Heart left ventricle (tissue), 16 donors: Measurements from ENCODE around the gene KIF18A. TPM values are rescaled to one million over a fixed set of nuclear protein-coding genes. Genes with fewer than 3 reads are reported as not detected.

Experiments
- ATAC-seq, 4 donors: fragments of 200-7000 bp; cut with Tn5 transposase; one replicate each; pipeline ENCODE4 v1.9.1; 2020 to 2022; ENCODE audit warnings: moderate library complexity in 4 of 4, mild to moderate bottlenecking in 3 of 4, moderate number of reproducible peaks in 1 of 4
- DNase-seq, 5 donors: peaks; one replicate each; pipeline ENCODE4 v3.0.0-alpha.2; 2020
- H3K27ac ChIP-seq, 12 donors: fragments of 200-600 bp; sonication (generic) in 4 of 12; one replicate each; pipeline versions ENCODE4 v1.5.0 to v1.8.0; 2016 to 2022; ENCODE audit warnings: mild to moderate bottlenecking in 2 of 12
- H3K27me3 ChIP-seq, 9 donors: fragments of 200-600 bp; sonication (generic) in 2 of 9; one replicate each; pipeline versions ENCODE4 v1.5.1 to v1.8.0; 2016 to 2022; ENCODE audit warnings: mild to moderate bottlenecking in 3 of 9
- H3K36me3 ChIP-seq, 9 donors: fragments of 200-600 bp; sonication (generic) in 2 of 9; one replicate each; pipeline versions ENCODE4 v1.5.0 to v1.8.0; 2018 to 2022; ENCODE audit warnings: mild to moderate bottlenecking in 2 of 9
- H3K4me1 ChIP-seq, 12 donors: fragments of 200-600 bp; sonication (generic) in 4 of 12; one replicate each; pipeline versions ENCODE4 v1.5.0 to v1.8.0; 2016 to 2022; ENCODE audit warnings: mild to moderate bottlenecking in 3 of 12
- H3K4me3 ChIP-seq, 12 donors: fragments of 200-600 bp; sonication (generic) in 4 of 12; one replicate each; pipeline versions ENCODE4 v1.5.0 to v1.8.0; 2017 to 2022; ENCODE audit warnings: mild to moderate bottlenecking in 9 of 12, moderate library complexity in 4 of 12
- H3K9me3 ChIP-seq, 12 donors: fragments of 200-600 bp; sonication (generic) in 4 of 12; one replicate each; pipeline versions ENCODE4 v1.5.0 to v1.8.0; 2016 to 2022; ENCODE audit warnings: mild to moderate bottlenecking in 1 of 12
- CTCF ChIP-seq, 12 donors: fragments of 200-600 bp; sonication (generic) in 4 of 12; IDR thresholded peaks; one replicate each; pipeline versions ENCODE4 v1.5.0 to v1.8.0; 2018 to 2022; ENCODE audit warnings: antibody characterized with exemption in 12 of 12, mild to moderate bottlenecking in 5 of 12
- POLR2A ChIP-seq, 2 donors: fragments of 450-650 bp; IDR thresholded peaks; one replicate each; pipeline ENCODE4 v1.6.1; 2017; ENCODE audit warnings: antibody characterized with exemption in 2 of 2, mild to moderate bottlenecking in 2 of 2, moderate library complexity in 2 of 2
- WGBS, 4 donors: extraction: QIAGEN DNeasy Blood & Tissue Kit in 2 of 4; methylation state at CpG; one replicate each; pipeline versions ENCODE4 v1.1.5 to v1.1.7; 2013 to 2018; 5-methylcytosine and 5-hydroxymethylcytosine counted together
- intact Hi-C, 10 donors: fragments of 100-400 bp; cut with DNase I; formaldehyde crosslinking; loops; one replicate each; pipeline versions ENCODE4 v1.11.1 to v1.14.2; 2022
- polyA plus RNA-seq, 2 donors: library from polyadenylated mRNA; stranded (reverse); fragments of 200-250 nt; gene quantifications; one replicate each; pipeline ENCODE4 v1.2.3, GENCODE V29; 2013
- total RNA-seq, 9 donors: library from RNA; depleted of rRNA in 2 of 9; stranded (reverse); fragments of >200 nt in 2 of 9; fragmentation: NEBNext Ultra II Directional in 3 of 9; extraction: Animal tissue kit (Norgen Biotek cat#: 25700) in 3 of 9; gene quantifications; one replicate each; pipeline versions ENCODE4 v1.1.0 to v1.2.4, GENCODE V29; 2016 to 2023
- donor health status: ischemic (EF 13 %, LVEDD 7.1; RV severe dilation, severe dysfunction).
- donor health status: healthy with polysubstance abuse.
- donor health status: DM: no; HTN: yes; CAD: no.
- donor health status: DM: no; HTN: no; CAD: no.
- donor health status: ischemic (EF 25% LVEDD 6.9; RV normal size, moderate dysfunction).
- donor health status: ischemic (EF 25% LVEDD 5.7; RV mildly dilated, moderate dysfunction).
- donor health status: healthy.
- donor health status: DM: yes; HTN: yes; CAD: no.
- donor health status: ischemic (EF 35%, LVEDD 5.7; RV mildly dilated, moderate dysfunction).
- donor health status: nonischemic (EF 11% LVEDD 7.7; RV severe dilation, severe dysfunction).
- donor health status: DM: yes; HTN: yes; CAD: no.
- donor health status: PGD.
- donor health status: ischemic (EF 29% LVEDD 5.4; RV normal size, mild dysfunction).
- donor health status: nonischemic (EF 23%, LVEDD 6.1; RV moderate dilation, normal function).

Gene KIF18A
- total and polyA plus RNA-seq, 11 donors = 0.10 to 1.7 (median 0.27) TPM; not detected in 4

GRCh38 chr11:28114731-28115130 lies 6.8 kb upstream of the KIF18A start:
- Histone ChIP-seq H3K9me3 (no peaks in the 10 kb centered on the region), H3K36me3 (peaks cover 0 to 48% (median 16%) of the 10 kb centered on the region in 9 donors), H3K4me3 (no peak overlapping the region), H3K27ac (no peak overlapping the region), H3K27me3 (no peaks in the 10 kb centered on the region), H3K4me1 (peaks cover 0 to 24% (median 14%) of the 10 kb centered on the region in 12 donors)
- ATAC-seq = no peak
- TF ChIP-seq POLR2A (IDR thresholded peaks at IDR 0.05) (no peak), CTCF (IDR thresholded peaks at IDR 0.05) (no peak)
- no peak for DNase-seq
- WGBS, 4 donors = 89 to 100% (median 94%) methylated on average over 1 of the region's 1 CpG
- intact Hi-C loops = loop anchor here in 2 of 10 donors (10.0 kb wide), 2 partner anchors 410 to 610 kb away; partner anchors contain the start of genes BDNF (in 1 of the 2) and LIN7C (in 1 of the 2)

DNA sequence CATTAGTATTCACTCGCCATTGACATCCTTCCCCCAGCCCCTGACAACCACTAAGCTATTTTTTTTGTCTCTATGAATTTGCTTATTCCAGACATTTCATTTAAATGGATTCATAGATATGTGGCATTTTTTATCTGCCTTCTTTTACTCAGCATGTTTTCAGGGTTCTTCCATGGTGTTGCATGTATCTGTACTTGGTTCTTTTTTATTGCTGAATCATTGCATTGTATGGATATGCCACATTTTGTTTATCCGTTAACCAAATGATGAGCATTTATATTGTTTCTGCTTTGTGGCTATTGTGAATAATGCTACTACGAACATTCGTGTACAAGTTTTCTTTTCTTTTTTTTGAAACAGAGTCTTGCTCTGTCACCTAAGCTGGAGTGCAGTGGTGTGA lies 6.2 kb upstream of the KIF18A start:
- H3K4me1 ChIP-seq = peaks cover 0 to 31% (median 20%) of the 10 kb centered on the region in 12 donors
- peaks cover 0 to 48% (median 16%) of the 10 kb centered on the region in 9 donors for H3K36me3 ChIP-seq
- 95 to 98% (median 96%) methylated on average over 4 of the region's 4 CpGs for WGBS, 4 donors
- no peak overlapping the region for H3K4me3 ChIP-seq
- intact Hi-C loops = loop anchor here in 2 of 10 donors (10.0 kb wide), 2 partner anchors 409 to 609 kb away; partner anchors contain the start of genes BDNF (in 1 of the 2) and LIN7C (in 1 of the 2)
- H3K9me3 ChIP-seq = no peaks in the 10 kb centered on the region
- H3K27me3 ChIP-seq = no peaks in the 10 kb centered on the region
- no peak for DNase-seq
- no peak for ATAC-seq
- no peak overlapping the region for H3K27ac ChIP-seq
- TF ChIP-seq POLR2A (IDR thresholded peaks at IDR 0.05) = no peak
- TF ChIP-seq CTCF (IDR thresholded peaks at IDR 0.05) = no peak

GRCh38 chr11:28110821-28111200 lies 2.9 kb upstream of the KIF18A start:
- no peak for DNase-seq
- no peak for TF ChIP-seq POLR2A (IDR thresholded peaks at IDR 0.05)
- no peak for TF ChIP-seq CTCF (IDR thresholded peaks at IDR 0.05)
- intact Hi-C loops = loop anchor here in 2 of 10 donors (10.0 kb wide), 2 partner anchors 406 to 606 kb away; partner anchors contain the start of genes BDNF (in 1 of the 2) and LIN7C (in 1 of the 2)
- Histone ChIP-seq H3K36me3 (peaks cover 0 to 27% (median 16%) of the 10 kb centered on the region in 9 donors), H3K27ac (peak overlapping the region; percentile 53 to 88 (median 81)), H3K27me3 (no peaks in the 10 kb centered on the region), H3K4me1 (peaks cover 0 to 44% (median 34%) of the 10 kb centered on the region in 12 donors), H3K4me3 (peak overlapping the region; percentile 62 to 87 (median 72)), H3K9me3 (no peaks in the 10 kb centered on the region)
- no peak for ATAC-seq

GRCh38 chr11:28110108-28110820 lies 2.3 kb upstream of the KIF18A start:
- no peak for TF ChIP-seq POLR2A (IDR thresholded peaks at IDR 0.05)
- TF ChIP-seq CTCF (IDR thresholded peaks at IDR 0.05) = no peak
- Histone ChIP-seq H3K27ac (peak overlapping the region; percentile 53 to 88 (median 81)), H3K27me3 (no peaks in the 10 kb centered on the region), H3K4me1 (peaks cover 0 to 44% (median 34%) of the 10 kb centered on the region in 12 donors), H3K4me3 (peak overlapping the region; percentile 62 to 87 (median 72)), H3K36me3 (peaks cover 0 to 21% (median 12%) of the 10 kb centered on the region in 9 donors), H3K9me3 (no peaks in the 10 kb centered on the region)
- intact Hi-C loops = loop anchor here in 2 of 10 donors (10.0 kb wide), 2 partner anchors 405 to 605 kb away; partner anchors contain the start of genes BDNF (in 1 of the 2) and LIN7C (in 1 of the 2)
- DNase-seq (peak; percentile 68 to 82 (median 78)), ATAC-seq (peak; percentile 52 to 76 (median 70))
- 0 to 1% (median 0%) methylated on average over 31 of the region's 31 CpGs for WGBS, 4 donors
